Esophagus (tissue), 2 donors: ENCODE results near the gene PPP5C. TPM values are rescaled to one million over a fixed set of nuclear protein-coding genes. Genes with fewer than 3 reads are reported as not detected.

Experiments
- H3K27ac ChIP-seq, 2 donors: one replicate each; pipeline ENCODE4 v1.5.1; 2013; ENCODE audit warnings: low read depth in 2 of 2, mild to moderate bottlenecking in 2 of 2, inconsistent platforms in 1 of 2, low read length in 1 of 2, moderate library complexity in 1 of 2
- H3K27me3 ChIP-seq, 2 donors: one replicate each; pipeline ENCODE4 v1.6.1; 2013; ENCODE audit warnings: low read length in 2 of 2, control low read depth in 1 of 2, mild to moderate bottlenecking in 1 of 2; ENCODE audit not compliant: insufficient read depth in 2 of 2, control insufficient read depth in 1 of 2
- H3K36me3 ChIP-seq, 2 donors: one replicate each; pipeline ENCODE4 v1.6.1; 2013; ENCODE audit warnings: low read length in 1 of 2; ENCODE audit not compliant: control insufficient read depth in 2 of 2, insufficient read depth in 2 of 2
- H3K4me1 ChIP-seq, 2 donors: one replicate each; pipeline ENCODE4 v1.6.1; 2013; ENCODE audit warnings: low read length in 1 of 2; ENCODE audit not compliant: control insufficient read depth in 2 of 2, insufficient read depth in 2 of 2
- H3K4me3 ChIP-seq, 2 donors: one replicate each; pipeline ENCODE4 v1.5.1; 2013; ENCODE audit warnings: low read length in 2 of 2, mild to moderate bottlenecking in 2 of 2, low read depth in 1 of 2, moderate library complexity in 1 of 2
- H3K9me3 ChIP-seq, 2 donors: one replicate each; pipeline ENCODE4 v1.6.1; 2013; ENCODE audit warnings: mild to moderate bottlenecking in 2 of 2, low read depth in 1 of 2, low read length in 1 of 2, moderate library complexity in 1 of 2; ENCODE audit not compliant: control insufficient read depth in 2 of 2, insufficient read depth in 1 of 2
- WGBS, 2 donors: extraction: QIAGEN DNeasy Blood & Tissue Kit; methylation state at CpG; one replicate each; pipeline ENCODE4 v1.1.7; 2013; 5-methylcytosine and 5-hydroxymethylcytosine counted together
- polyA plus RNA-seq, 2 donors: library from polyadenylated mRNA; stranded (reverse); fragments of 200-250 nt; gene quantifications; one replicate each; pipeline ENCODE4 v1.2.3, GENCODE V29; 2013
- donor health status: healthy with polysubstance abuse.
- donor health status: Bipolar disorder and iron deficiency.

Gene PPP5C
- polyA plus RNA-seq, 2 donors = 34.7 to 35.5 TPM

- H3K36me3 ChIP-seq = peaks cover 5 to 25% of the 10 kb centered on the region in 2 donors
- H3K9me3 ChIP-seq = no peaks in the 10 kb centered on the region
- H3K4me3 ChIP-seq = no peak overlapping the region
- no peak overlapping the region for H3K27ac ChIP-seq
- H3K4me1 ChIP-seq = no peaks in the 10 kb centered on the region
- 82 to 83% methylated on average over 15 of the region's 15 CpGs for WGBS, 2 donors
- no peaks in the 10 kb centered on the region for H3K27me3 ChIP-seq
Observed at GRCh38 chr19:46381756-46382345, 35.0 kb downstream of the PPP5C start.

- Histone ChIP-seq H3K4me1 (no peaks in the 10 kb centered on the region), H3K36me3 (peaks cover 2 to 35% of the 10 kb centered on the region in 2 donors), H3K9me3 (no peaks in the 10 kb centered on the region), H3K27ac (no peak overlapping the region), H3K4me3 (no peak overlapping the region), H3K27me3 (no peaks in the 10 kb centered on the region)
- 87 to 95% methylated on average over 22 of the region's 23 CpGs for WGBS, 2 donors
Observed at GRCh38 chr19:46383171-46383815, 36.4 kb downstream of the PPP5C start.

DNA sequence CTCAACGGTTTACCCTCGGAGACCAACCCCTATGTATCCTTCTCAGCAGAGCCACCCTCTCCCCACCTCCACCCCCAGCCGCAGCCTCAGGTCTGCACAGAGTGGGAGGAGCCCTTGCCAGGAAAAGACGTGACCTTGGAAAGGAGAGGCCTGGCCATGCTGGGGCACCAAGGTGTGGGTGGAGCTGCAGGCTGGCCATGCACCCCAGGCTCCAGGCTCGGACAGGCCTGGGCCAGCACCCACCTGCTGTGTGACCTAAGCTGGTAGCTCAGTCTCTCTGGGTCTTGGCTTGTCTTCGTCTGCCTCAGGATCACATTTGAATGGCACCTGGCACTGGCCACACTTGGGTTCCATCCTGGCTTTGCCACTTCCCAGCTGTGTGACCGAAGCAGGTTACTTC lies 37.0 kb downstream of the PPP5C start:
- Histone ChIP-seq H3K27me3 (no peaks in the 10 kb centered on the region), H3K4me1 (no peaks in the 10 kb centered on the region), H3K27ac (no peak overlapping the region), H3K4me3 (no peak overlapping the region), H3K36me3 (peaks cover 2 to 40% of the 10 kb centered on the region in 2 donors), H3K9me3 (no peaks in the 10 kb centered on the region)
- 83% methylated on average over 7 of the region's 7 CpGs for WGBS, 2 donors

GRCh38 chr19:46384396-46384795 lies 37.5 kb downstream of the PPP5C start:
- H3K4me3 ChIP-seq = no peak overlapping the region
- H3K4me1 ChIP-seq = no peaks in the 10 kb centered on the region
- H3K36me3 ChIP-seq = peaks cover 2 to 41% of the 10 kb centered on the region in 2 donors
- no peak overlapping the region for H3K27ac ChIP-seq
- 91 to 94% methylated on average over 11 of the region's 11 CpGs for WGBS, 2 donors
- no peaks in the 10 kb centered on the region for H3K27me3 ChIP-seq
- H3K9me3 ChIP-seq = no peaks in the 10 kb centered on the region

GRCh38 chr19:46385636-46386035 lies 38.7 kb downstream of the PPP5C start:
- no peaks in the 10 kb centered on the region for H3K9me3 ChIP-seq
- H3K27ac ChIP-seq = no peak overlapping the region
- H3K4me3 ChIP-seq = no peak overlapping the region
- H3K4me1 ChIP-seq = no peaks in the 10 kb centered on the region
- WGBS, 2 donors = 62 to 72% methylated on average over 11 of the region's 11 CpGs
- peaks cover 2 to 48% of the 10 kb centered on the region in 2 donors for H3K36me3 ChIP-seq
- H3K27me3 ChIP-seq = no peaks in the 10 kb centered on the region

GRCh38 chr19:46386151-46386550 lies 39.3 kb downstream of the PPP5C start:
- no peak overlapping the region for H3K4me3 ChIP-seq
- no peak overlapping the region for H3K27ac ChIP-seq
- no peaks in the 10 kb centered on the region for H3K27me3 ChIP-seq
- H3K4me1 ChIP-seq = no peaks in the 10 kb centered on the region
- no peaks in the 10 kb centered on the region for H3K9me3 ChIP-seq
- WGBS, 2 donors = 85 to 89% methylated on average over 10 of the region's 10 CpGs
- peaks cover 2 to 52% of the 10 kb centered on the region in 2 donors for H3K36me3 ChIP-seq

DNA sequence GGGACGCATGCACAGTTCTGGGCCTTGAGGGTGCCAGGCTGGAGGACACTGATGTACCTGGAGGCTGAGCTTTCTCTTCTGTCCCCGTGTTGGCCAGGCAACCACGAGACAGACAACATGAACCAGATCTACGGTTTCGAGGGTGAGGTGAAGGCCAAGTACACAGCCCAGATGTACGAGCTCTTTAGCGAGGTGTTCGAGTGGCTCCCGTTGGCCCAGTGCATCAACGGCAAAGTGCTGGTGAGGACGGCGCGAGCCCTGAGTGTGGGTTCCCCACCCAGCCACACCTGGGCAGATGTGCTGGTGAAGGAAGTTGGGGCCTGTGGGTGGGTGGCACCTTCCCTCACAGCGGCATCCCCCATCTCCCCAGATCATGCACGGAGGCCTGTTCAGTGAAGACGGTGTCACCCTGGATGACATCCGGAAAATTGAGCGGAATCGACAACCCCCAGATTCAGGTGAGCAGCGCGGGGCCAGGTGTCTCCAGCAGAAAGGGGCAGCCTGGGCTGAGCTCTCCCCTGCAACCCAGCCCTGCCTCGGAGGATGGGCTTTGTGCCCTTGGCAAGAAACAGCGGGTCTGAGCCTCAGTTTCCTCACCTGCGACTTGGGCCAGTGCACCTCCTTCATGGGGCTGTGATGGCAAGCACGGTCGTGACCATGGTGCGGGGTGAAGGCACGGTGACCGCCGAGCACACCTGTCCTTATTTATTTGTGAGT lies 40.3 kb downstream of the PPP5C start:
- H3K4me3 ChIP-seq = no peak overlapping the region
- peaks cover 2 to 56% of the 10 kb centered on the region in 2 donors for H3K36me3 ChIP-seq
- no peaks in the 10 kb centered on the region for H3K9me3 ChIP-seq
- WGBS, 2 donors = 95 to 96% methylated on average over 30 of the region's 30 CpGs
- H3K27ac ChIP-seq = no peak overlapping the region
- H3K4me1 ChIP-seq = no peaks in the 10 kb centered on the region
- H3K27me3 ChIP-seq = no peaks in the 10 kb centered on the region

DNA sequence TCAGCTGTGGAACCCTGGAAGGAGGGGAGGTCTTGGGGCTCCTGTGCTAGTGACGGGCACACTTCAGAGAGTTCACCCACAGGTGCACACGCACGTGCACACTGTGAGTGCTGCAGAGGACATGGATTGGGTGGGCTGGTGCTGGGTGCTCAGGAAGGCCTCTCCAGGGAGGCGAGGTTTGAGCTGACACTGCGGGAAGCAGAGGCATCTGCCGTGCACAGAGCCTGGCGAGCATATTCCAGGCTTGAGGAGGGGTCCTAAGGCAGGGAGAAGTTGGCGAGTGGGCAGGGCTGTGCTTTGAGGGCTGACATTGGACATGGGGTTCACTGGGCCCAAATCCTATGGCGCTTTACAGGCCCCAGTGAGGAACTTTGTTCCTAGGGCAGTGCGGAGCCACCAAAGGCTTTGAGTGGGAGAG lies 40.8 kb downstream of the PPP5C start:
- Histone ChIP-seq H3K27me3 (no peaks in the 10 kb centered on the region), H3K36me3 (peaks cover 2 to 56% of the 10 kb centered on the region in 2 donors), H3K4me1 (no peaks in the 10 kb centered on the region), H3K4me3 (no peak overlapping the region), H3K27ac (no peak overlapping the region), H3K9me3 (no peaks in the 10 kb centered on the region)
- 95 to 99% methylated on average over 10 of the region's 10 CpGs for WGBS, 2 donors

GRCh38 chr19:46388311-46389095 lies 41.6 kb downstream of the PPP5C start:
- Histone ChIP-seq H3K9me3 (no peaks in the 10 kb centered on the region), H3K36me3 (peaks cover 2 to 56% of the 10 kb centered on the region in 2 donors), H3K27me3 (no peaks in the 10 kb centered on the region), H3K27ac (no peak overlapping the region), H3K4me3 (no peak overlapping the region), H3K4me1 (no peaks in the 10 kb centered on the region)
- WGBS, 2 donors = 90 to 94% methylated on average over 25 of the region's 25 CpGs
